Neural crest cell (in vitro differentiated cells): ENCODE data around the gene BMX. TPM values are rescaled to one million over a fixed set of nuclear protein-coding genes. Genes with fewer than 3 reads are reported as not detected.
A peak's percentile ranks its signal among the peaks of the same experiment; 100 is the strongest.

Experiments
- DNase-seq: peaks from one replicate; pipeline ENCODE4 v3.0.0; 2021; ENCODE audit warnings: low read depth, mixed read lengths, low spot score
- H3K27ac Mint-ChIP-seq: one replicate; pipeline ENCODE4 v1.8.0; 2021; ENCODE audit warnings: mild to moderate bottlenecking, mixed read lengths; ENCODE audit not compliant: unreplicated experiment
- H3K27me3 Mint-ChIP-seq: 2 replicates; pipeline ENCODE4 v1.8.0; 2021; ENCODE audit warnings: low read depth, mild to moderate bottlenecking, mixed read lengths
- H3K36me3 Mint-ChIP-seq: 2 replicates; pipeline ENCODE4 v1.8.0; 2021; ENCODE audit warnings: low read depth, mild to moderate bottlenecking, mixed read lengths
- H3K4me1 Mint-ChIP-seq: 2 replicates; pipeline ENCODE4 v1.8.0; 2021; ENCODE audit warnings: mixed read lengths
- H3K4me3 Mint-ChIP-seq: one replicate; pipeline ENCODE4 v1.8.0; 2021; ENCODE audit warnings: mild to moderate bottlenecking, mixed read lengths
- H3K9me3 Mint-ChIP-seq: 2 replicates; pipeline ENCODE4 v1.8.0; 2021; ENCODE audit warnings: mixed read lengths
- total RNA-seq: library from RNA; stranded (reverse); gene quantifications from 2 replicates; pipeline ENCODE4 v1.2.1, GENCODE V29; 2021
- TF ChIP-seq, protein P1 (sequence below): fragments of 200-600 bp; sonication (generic); conservative IDR thresholded peaks from 2 replicates; pipeline ENCODE4 v1.5.0; 2021; ENCODE audit warnings: antibody characterized with exemption, mild to moderate bottlenecking

BMX gene
- total RNA-seq, 1 donor from 2014 or later: not detected

DNA sequence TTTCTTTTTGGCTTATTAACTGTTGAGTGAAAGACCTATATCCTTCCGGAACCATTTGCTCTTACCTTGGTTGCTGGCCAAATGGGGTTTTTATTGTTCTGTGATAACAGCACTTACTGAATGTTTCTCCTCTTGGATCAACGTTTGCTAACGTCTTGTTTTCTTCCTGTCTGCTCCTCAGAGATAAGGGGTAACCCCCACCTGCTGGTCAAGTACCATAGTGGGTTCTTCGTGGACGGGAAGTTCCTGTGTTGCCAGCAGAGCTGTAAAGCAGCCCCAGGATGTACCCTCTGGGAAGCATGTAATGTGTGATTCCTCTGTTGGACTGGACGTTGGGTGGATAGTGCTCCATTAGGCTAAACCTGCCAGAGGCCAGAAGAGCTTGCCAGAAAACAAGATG lies 15.3 kb downstream of the BMX start:
- Mint-ChIP-seq H3K4me3 (no peak overlapping the region), H3K27ac (no peak overlapping the region), H3K4me1 (peaks cover 18% of the 10 kb centered on the region), H3K27me3 (no peaks in the 10 kb centered on the region), H3K36me3 (no peaks in the 10 kb centered on the region), H3K9me3 (peaks cover 10% of the 10 kb centered on the region)
- no peak for DNase-seq
- TF ChIP-seq, protein P1, sequence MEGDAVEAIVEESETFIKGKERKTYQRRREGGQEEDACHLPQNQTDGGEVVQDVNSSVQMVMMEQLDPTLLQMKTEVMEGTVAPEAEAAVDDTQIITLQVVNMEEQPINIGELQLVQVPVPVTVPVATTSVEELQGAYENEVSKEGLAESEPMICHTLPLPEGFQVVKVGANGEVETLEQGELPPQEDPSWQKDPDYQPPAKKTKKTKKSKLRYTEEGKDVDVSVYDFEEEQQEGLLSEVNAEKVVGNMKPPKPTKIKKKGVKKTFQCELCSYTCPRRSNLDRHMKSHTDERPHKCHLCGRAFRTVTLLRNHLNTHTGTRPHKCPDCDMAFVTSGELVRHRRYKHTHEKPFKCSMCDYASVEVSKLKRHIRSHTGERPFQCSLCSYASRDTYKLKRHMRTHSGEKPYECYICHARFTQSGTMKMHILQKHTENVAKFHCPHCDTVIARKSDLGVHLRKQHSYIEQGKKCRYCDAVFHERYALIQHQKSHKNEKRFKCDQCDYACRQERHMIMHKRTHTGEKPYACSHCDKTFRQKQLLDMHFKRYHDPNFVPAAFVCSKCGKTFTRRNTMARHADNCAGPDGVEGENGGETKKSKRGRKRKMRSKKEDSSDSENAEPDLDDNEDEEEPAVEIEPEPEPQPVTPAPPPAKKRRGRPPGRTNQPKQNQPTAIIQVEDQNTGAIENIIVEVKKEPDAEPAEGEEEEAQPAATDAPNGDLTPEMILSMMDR: no peak

DNA sequence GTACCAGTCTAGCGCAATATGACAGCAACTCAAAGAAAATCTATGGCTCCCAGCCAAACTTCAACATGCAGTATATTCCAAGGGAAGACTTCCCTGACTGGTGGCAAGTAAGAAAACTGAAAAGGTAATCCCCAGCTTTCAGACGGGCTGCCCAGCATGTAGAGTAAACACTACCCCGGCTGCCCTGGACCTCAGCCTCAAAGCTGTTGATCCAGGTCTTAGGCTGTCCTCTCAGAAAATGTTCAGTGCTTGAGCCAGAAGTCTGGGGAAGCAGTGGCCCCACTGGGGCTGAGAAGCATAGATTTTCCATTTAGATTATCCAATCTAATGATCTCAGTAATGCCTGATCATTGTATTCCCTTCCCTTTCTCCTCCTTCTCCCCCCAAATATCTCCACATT lies 21.9 kb downstream of the BMX start:
- Mint-ChIP-seq H3K9me3 (peaks cover 7% of the 10 kb centered on the region), H3K36me3 (no peaks in the 10 kb centered on the region), H3K4me3 (no peak overlapping the region), H3K27me3 (no peaks in the 10 kb centered on the region), H3K27ac (peak overlapping the region; percentile 31), H3K4me1 (no peaks in the 10 kb centered on the region)
- TF ChIP-seq, protein P1: no peak
- no peak for DNase-seq

DNA sequence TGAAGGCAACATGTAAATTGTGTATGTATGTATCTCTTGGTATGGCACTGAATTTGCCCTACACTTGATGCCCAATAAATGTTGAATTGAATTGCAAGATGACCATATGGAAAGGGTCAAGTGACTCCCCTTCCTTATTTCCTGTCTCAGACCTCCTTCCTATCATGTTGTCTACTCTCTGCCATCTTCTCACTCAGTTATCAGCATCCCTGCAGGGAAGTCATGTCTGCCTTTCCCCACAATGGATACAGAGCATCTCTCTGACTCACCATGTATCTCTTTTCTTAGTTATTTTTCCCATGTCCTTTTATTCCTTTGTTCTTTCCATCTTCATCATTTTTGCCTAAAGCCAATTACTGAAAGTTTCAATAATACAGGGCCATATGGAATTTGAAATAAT lies 22.5 kb downstream of the BMX start:
- Mint-ChIP-seq H3K4me3 (no peak overlapping the region), H3K9me3 (peaks cover 7% of the 10 kb centered on the region), H3K36me3 (no peaks in the 10 kb centered on the region), H3K27me3 (no peaks in the 10 kb centered on the region), H3K4me1 (no peaks in the 10 kb centered on the region), H3K27ac (no peak overlapping the region)
- TF ChIP-seq, protein P1: no peak
- DNase-seq: no peak

DNA sequence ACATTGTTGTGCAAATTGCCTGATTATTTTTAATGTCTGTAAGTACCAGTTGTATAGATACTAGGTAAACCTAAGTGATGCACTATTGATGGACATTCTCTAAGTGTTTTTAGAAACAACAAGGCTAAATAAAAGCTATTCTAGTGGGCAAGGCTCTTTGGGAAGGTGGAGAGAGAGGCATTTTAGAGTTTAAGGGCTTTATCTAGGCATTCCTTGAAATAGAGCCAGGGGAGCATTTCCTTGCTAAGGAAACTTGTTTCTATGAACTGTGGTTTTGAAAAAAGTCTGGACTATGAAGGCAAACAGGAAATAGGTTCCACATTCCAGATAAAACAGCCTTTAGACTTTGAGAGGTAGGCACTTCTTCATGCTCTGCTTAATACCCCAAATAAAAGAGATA lies 23.8 kb downstream of the BMX start:
- H3K4me3 Mint-ChIP-seq: no peak overlapping the region
- DNase-seq: no peak
- H3K27me3 Mint-ChIP-seq: no peaks in the 10 kb centered on the region
- TF ChIP-seq, protein P1: no peak
- H3K36me3 Mint-ChIP-seq: no peaks in the 10 kb centered on the region
- H3K9me3 Mint-ChIP-seq: peaks cover 5% of the 10 kb centered on the region
- H3K27ac Mint-ChIP-seq: no peak overlapping the region
- no peaks in the 10 kb centered on the region for H3K4me1 Mint-ChIP-seq

DNA sequence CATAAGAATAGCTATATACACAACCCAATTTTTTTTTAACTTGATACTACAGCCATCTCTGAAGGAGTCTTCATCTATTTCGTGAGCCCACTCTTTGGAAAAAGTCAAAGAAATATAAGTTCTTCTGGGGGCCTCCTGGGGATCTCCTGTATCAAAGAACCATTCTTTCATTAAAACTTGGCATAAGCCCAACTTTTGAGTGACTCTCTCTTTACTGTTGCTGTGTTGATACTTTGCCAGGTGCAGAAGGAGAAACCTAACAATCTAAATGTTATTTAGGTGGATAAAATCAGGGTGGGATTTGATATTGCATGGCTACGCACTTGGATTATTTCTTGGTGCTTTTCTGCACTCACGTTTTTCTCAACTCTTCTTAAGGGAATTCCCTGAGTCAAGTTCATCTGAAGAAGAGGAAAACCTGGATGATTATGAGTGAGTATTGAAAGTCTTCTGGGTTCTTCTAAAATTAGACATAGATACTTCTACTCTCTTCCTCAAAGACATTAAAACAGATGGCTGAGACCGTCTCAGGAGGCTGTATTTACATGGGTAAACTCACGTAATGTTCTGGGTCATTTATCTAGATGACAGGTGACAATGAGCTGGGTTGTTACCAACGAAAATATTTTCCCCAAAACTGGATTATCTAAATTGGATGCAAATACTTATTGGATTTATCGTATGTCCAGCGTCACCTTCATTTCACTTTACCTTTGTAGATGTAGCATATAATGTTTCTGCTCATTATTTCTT lies 25.2 kb downstream of the BMX start:
- DNase-seq: no peak
- no peak overlapping the region for H3K27ac Mint-ChIP-seq
- H3K36me3 Mint-ChIP-seq: no peaks in the 10 kb centered on the region
- no peaks in the 10 kb centered on the region for H3K4me1 Mint-ChIP-seq
- H3K27me3 Mint-ChIP-seq: no peaks in the 10 kb centered on the region
- TF ChIP-seq, protein P1: no peak
- peaks cover 2% of the 10 kb centered on the region for H3K9me3 Mint-ChIP-seq
- no peak overlapping the region for H3K4me3 Mint-ChIP-seq
